SK-N-SH (cell line): ENCODE results near the gene ADRM1.

Source experiments
- EP300 ChIP-seq, 2 experiments: IDR thresholded peaks; 2 replicates each; pipeline versions ENCODE4 v1.4.0 to v1.6.1; 2012; ENCODE audit warnings: borderline replicate concordance in 1 of 2, low read depth in 1 of 2, low read length in 1 of 2
- FOXJ3 ChIP-seq: sonication (generic); formaldehyde crosslinking; IDR thresholded peaks from 2 replicates; pipeline ENCODE4 v1.5.1; 2020; ENCODE audit warnings: mild to moderate bottlenecking, missing genetic modification reagents
- NRF1 ChIP-seq: IDR thresholded peaks from 2 replicates; pipeline ENCODE4 v1.6.1; 2012; ENCODE audit warnings: low read depth, mild to moderate bottlenecking, low read length
- POLR2AphosphoS5 ChIP-seq: IDR thresholded peaks from 2 replicates; pipeline ENCODE4 v1.6.1; 2012; ENCODE audit warnings: low read depth, low read length
- RAD21 ChIP-seq: IDR thresholded peaks from 2 replicates; pipeline ENCODE4 v1.6.1; 2012; ENCODE audit warnings: mild to moderate bottlenecking, low read length
- TF ChIP-seq, protein P1 (sequence below): fragments of 200-600 bp; sonication (generic); IDR thresholded peaks from 2 replicates; pipeline ENCODE4 v1.6.1; 2017; ENCODE audit warnings: antibody characterized with exemption, mild to moderate bottlenecking, moderate library complexity

DNA sequence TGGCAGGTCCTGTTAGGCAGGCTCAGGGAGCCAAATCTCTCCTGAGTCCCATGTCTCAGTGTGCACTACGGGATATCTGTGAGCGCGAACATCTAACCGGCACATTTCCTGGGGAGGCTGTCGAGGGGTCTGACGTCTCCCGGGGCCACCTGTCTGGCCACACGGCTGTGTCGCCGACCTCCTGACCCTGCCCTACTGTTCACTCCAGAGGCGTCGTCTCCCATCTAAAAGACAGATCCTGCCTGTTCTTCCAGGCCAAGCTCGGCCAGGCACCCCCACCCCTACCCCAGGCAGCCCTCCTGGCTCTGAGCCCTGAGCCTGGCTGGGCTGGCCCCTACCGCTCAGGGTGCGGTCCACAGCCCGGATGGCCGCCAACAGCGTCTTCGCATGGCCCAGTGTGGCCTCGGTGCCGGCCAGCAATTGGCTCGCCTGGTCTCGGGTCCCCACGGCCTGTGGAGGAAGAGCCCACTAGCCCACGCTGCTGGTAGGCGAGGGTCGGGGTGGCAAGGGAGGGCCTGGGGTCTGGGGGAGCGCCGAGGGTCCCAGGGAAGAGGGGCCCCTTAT is 16.6 kb downstream of the ADRM1 start:
- TF ChIP-seq, protein P1, sequence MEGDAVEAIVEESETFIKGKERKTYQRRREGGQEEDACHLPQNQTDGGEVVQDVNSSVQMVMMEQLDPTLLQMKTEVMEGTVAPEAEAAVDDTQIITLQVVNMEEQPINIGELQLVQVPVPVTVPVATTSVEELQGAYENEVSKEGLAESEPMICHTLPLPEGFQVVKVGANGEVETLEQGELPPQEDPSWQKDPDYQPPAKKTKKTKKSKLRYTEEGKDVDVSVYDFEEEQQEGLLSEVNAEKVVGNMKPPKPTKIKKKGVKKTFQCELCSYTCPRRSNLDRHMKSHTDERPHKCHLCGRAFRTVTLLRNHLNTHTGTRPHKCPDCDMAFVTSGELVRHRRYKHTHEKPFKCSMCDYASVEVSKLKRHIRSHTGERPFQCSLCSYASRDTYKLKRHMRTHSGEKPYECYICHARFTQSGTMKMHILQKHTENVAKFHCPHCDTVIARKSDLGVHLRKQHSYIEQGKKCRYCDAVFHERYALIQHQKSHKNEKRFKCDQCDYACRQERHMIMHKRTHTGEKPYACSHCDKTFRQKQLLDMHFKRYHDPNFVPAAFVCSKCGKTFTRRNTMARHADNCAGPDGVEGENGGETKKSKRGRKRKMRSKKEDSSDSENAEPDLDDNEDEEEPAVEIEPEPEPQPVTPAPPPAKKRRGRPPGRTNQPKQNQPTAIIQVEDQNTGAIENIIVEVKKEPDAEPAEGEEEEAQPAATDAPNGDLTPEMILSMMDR, result no peak
- no peak for TF ChIP-seq NRF1
- no peak for TF ChIP-seq FOXJ3 (CRISPR knock-in tag)
- no peak for TF ChIP-seq EP300 (IDR thresholded peaks at IDR 0.05; ENCODE audit: borderline replicate concordance in 1 of 2, low read depth in 1 of 2, low read length in 1 of 2)
- TF ChIP-seq POLR2AphosphoS5, result no peak
- no peak for TF ChIP-seq RAD21
